NCI-H2081 (cell line): ENCODE results near the gene TTYH1.

Experiments
- DNase-seq, 2 experiments: peaks; one replicate each; lab custom pipeline; 2025; lab: John Stamatoyannopoulos, UW

Gene TTYH1

GRCh38 chr19:54480051-54480450 is 64.8 kb downstream of the TTYH1 start:
- DNase-seq, result no peak

DNA sequence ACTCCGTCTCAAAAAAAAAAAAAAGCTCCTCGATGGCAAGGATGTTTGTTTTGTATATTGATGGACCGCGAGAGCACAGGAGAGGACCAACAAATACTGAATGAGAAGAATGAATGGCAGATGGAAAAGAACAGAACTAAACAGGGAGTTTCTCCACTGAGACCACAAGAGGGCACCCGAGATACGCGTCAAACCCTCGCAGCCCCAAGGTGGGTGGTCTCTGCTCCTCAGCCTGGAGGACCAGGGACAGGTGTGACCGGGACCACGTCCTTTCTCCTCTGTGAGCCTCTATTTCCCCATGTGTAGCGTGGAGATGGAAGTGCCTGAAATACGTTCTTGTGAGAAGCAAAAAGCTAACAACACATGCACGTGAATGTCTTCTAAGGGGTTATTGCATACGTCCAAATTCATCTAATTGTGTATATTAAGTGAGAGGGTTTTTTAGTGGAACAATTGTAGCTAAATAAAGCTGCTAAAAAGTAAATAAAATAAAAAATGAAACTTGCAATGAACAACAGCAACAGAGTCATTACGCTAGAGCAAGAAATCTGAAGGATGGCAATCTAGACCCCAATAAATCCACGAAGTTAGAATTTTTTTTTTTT is 66.2 kb downstream of the TTYH1 start:
- DNase-seq, result peak; percentile 27 to 57

DNA sequence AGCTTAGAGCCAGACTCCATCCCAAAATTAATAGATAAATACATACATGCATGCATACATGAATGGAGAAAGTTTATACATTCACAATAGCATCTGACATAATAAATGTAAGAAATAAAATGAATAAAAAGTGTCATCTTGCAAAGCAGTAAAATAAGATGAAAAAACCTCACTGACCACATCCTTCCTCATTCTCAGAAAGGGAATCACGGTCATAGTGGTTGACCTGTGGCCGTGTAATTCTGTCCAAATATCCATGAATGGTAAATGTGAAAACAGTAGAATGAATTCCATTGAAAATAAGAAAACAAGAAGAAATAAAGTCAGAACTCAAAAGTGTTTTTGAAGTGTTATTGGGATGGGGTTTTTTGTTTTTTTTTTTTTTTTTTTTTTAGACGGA is 67.6 kb downstream of the TTYH1 start:
- DNase-seq, result no peak

GRCh38 chr19:54484451-54484850 is 69.2 kb downstream of the TTYH1 start:
- DNase-seq, result no peak

DNA sequence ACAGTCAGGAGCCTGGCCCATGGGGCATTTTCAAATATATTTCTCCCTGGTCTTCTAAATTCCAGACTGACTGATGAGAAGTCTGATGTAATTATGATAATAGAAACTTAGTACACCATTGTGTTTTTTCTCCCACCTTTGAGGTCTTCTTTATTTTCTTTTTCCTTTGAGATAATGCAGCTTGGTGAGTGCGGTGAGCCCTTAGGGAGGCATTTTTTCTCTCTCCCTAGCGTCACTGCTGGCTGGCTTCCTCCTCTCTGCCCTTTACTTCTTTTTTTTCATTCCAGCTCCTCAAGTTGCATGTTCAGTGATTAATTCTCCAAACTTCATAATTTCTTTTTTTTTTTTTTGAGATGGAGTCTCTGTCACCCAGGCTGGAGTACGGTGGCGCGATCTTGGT is 70.6 kb downstream of the TTYH1 start:
- DNase-seq, result no peak
